Epidermal melanocyte (primary cell): ENCODE results near the gene CALM1.
"Not testable (repeated sequence)": the region's sequence is repeated elsewhere in the genome, so short reads cannot be mapped to it uniquely, and the experiment has no call there.

Experiments
- DNase-seq: peaks from one replicate; pipeline ENCODE4 v3.0.0; 2011; ENCODE audit warnings: low spot score; ENCODE audit not compliant: insufficient read length

Gene CALM1

DNA sequence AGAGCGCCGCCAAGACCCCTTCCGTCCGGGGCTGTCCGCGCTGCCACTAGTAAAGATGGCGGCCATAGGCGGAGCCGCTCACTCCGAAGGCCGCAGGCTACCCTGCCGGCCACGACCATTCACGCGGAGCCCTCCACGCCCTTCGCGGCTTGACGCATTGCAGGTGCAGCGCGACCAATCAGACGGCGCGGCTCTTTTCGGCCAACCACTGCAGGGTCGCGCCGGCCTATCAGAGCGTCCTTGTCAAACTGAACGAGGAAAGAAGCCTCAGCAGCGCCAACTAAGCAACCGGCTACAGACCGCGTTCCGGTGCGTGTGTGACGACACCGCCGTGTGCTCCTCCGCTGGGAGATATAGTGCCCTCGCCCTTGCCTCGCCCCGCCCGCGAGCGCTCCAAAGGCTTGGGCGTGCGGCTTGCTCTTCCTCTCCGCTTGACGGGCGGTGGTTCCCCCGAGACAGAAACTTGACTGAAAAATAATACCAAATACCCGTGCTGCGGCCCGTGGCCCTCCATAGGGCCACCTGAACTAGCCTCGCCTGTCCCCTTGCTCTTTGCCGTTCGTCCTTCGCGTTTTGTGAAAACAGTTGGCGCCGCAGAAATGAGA lies 13.6 kb upstream of the CALM1 start:
- peak; percentile 91 for DNase-seq

GRCh38 chr14:90383731-90384542 lies 12.9 kb upstream of the CALM1 start:
- no peak for DNase-seq

GRCh38 chr14:90384543-90384911 lies 12.3 kb upstream of the CALM1 start:
- DNase-seq: no peak

DNA sequence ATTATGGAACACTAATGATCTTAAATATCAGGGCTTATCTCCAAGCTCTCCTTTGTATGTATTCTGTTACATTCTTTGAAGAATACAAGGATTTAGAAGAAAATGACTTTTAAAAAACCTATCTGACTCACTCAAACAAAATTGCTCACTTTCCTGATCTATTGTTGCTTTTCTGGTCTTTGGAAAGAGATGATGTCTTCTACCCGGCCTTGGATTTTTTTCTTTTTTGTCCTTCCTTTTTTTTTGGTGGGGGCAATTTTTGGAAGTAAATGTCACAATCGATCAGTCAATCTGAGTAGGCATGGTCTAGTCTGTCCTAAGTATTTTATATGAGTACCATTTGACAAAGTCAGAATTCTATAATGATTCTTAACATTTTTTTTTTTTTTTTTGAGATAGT lies 10.5 kb upstream of the CALM1 start:
- DNase-seq: no peak

DNA sequence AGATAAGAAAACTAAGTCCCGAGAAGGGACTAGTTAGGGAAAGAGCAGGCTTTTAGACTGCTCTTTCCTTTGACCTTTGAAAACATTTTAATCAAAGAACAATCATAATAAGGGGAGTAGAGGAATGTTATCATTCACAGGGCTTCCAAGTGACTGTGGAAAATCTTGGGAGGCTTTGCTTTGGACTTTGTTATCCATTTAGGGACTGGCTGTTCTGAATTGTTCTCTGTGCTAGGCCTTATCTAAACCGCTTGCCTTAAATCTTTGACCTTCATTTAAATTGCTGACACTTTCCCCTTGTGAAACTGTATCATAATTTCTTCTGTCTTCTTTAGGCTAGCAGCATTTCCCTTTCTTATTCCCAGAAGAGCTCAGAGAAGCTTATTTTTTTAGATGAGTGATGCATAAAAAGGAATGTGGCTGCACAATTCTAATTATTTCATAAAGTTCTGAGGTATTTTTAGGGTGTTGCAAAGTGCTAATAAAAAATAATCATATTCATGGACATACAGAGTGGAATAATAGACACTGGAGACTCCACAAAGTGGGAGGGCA lies 9.5 kb upstream of the CALM1 start:
- no peak for DNase-seq

DNA sequence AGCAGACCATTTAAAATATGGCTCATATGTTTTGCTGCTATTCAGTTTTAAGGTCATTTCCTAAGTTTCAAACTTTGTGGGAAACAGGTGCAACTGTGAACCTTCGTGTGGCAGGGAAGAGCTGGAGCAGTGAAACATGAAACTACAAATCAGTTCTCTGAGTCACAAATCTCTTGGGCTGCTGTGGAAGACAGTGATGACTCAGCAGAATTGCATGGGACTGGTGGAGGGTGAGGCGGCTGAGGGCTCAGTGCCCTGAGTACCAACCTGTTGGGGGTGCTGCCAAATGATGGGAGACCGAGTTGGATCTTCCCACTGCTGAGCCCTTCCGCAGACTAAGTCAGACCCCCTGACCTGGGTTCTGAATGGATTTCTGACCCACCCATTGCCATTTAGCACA lies 8.4 kb upstream of the CALM1 start:
- no peak for DNase-seq

- DNase-seq: no peak
These were observed 7.8 kb upstream of the CALM1 start for GRCh38 chr14:90388982-90389381.

DNA sequence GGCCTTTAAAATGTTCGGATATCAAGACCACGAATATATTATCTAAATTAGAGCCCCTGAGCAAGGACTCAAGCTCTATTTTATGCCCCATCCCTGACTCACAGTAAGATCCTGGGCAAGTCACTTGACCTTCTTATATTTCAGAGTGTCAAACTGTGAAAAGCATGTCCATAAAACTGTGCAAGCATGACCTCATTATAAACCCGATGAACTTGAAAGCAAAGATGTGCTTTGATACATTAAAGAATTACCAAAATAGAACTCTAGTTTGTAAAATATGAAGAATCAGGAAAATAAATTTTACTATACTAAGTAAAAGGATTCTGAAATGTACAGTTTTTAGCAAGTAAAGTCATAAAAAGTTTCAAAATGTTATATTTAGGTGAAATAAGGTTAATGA lies 2.9 kb upstream of the CALM1 start:
- no peak for DNase-seq

GRCh38 chr14:90394782-90395181 lies 2.0 kb upstream of the CALM1 start:
- DNase-seq: not testable (repeated sequence)

- DNase-seq: peak; percentile 25
These were observed 841 bp downstream of the CALM1 start for GRCh38 chr14:90397425-90398314.

GRCh38 chr14:90398315-90398839 lies 1.5 kb downstream of the CALM1 start:
- DNase-seq: no peak

DNA sequence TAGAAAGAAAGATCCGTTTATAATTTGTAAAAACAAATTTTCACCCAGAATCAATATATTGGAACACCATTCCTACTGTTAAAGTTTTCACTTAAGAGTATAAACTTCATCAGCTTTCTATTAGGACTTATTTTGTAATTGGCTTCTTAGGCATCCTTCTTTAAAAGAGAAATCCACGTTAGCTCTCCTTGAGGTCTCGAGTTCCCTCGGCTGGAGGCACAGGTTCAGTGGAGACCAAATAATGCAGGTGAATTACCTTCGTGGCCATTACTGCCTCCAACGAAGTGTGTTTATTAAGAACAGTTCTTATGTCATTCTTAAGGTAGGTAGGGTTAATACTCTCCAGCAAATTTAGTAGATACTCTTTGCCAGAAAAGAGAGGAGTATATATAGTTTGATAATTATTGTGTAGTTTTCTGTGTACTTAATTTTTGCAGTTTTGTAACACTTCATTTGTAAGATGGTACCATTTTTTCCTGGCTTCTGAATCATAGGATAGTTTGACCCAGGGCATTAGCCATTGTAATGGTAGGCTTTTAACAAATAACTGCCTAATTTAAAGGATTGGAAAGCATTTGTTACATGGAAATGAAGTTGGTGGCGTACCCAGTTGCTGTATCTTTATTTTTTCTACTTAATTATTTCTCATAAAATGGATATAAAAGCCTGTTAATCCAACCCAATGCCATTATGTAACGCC lies 2.2 kb downstream of the CALM1 start:
- no peak for DNase-seq

GRCh38 chr14:90399541-90400444 lies 3.0 kb downstream of the CALM1 start:
- peak; percentile 90 for DNase-seq

GRCh38 chr14:90400904-90401561 lies 4.2 kb downstream of the CALM1 start:
- DNase-seq: peak; percentile 31

- DNase-seq: no peak
These were observed 5.2 kb downstream of the CALM1 start for GRCh38 chr14:90402016-90402415.

GRCh38 chr14:90403065-90403464 lies 6.2 kb downstream of the CALM1 start:
- no peak for DNase-seq

DNA sequence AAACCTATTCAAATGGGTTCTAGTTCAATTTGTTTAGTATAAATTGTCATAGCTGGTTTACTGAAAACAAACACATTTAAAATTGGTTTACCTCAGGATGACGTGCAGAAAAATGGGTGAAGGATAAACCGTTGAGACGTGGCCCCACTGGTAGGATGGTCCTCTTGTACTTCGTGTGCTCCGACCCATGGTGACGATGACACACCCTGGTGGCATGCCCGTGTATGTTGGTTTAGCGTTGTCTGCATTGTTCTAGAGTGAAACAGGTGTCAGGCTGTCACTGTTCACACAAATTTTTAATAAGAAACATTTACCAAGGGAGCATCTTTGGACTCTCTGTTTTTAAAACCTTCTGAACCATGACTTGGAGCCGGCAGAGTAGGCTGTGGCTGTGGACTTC lies 8.3 kb downstream of the CALM1 start:
- DNase-seq: no peak

DNA sequence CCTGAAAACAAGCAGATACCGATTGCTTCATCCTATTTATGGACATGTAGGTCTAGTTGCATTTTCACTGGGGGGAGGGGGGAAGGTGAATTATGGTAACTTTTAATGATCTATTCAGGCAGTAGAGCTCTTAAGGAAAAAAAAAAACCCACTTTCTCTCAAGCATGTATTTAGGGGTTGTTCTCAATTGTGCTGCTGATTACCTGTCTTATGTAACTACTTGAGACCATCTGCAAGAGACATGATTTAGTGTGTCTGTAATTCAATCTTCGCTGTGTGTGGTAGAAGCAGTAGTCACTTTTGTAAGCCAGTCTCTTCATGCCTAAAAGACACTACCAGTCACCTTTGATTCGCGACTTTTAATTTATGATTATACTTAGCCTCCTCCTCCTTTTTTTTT lies 8.9 kb downstream of the CALM1 start:
- no peak for DNase-seq

GRCh38 chr14:90406384-90406798 lies 9.6 kb downstream of the CALM1 start:
- DNase-seq: no peak
